ENCODE results near the gene TNRC6C. TPM values are rescaled to one million over a fixed set of nuclear protein-coding genes. Genes with fewer than 3 reads are reported as not detected.

The TNRC6C gene
- total and polyA plus RNA-seq, 2 experiments from 2014 or later, result 4.2 to 5.6 TPM

- no peaks in the 10 kb centered on the region for H3K9me3 ChIP-seq (ENCODE audit: low read depth)
- H3K9me2 ChIP-seq (replicated peaks; ENCODE audit: insufficient read depth), result no peaks in the 10 kb centered on the region
- no peaks in the 10 kb centered on the region for H3K36me3 ChIP-seq (replicated peaks; ENCODE audit: insufficient read depth, low read depth)
- no peaks in the 10 kb centered on the region for H3K4me1 ChIP-seq (ENCODE audit: insufficient read depth)
- no peak overlapping the region for H2AFZ ChIP-seq
- no peak overlapping the region for H3K4me3 ChIP-seq
- 96% methylated on average over 12 of the region's 13 CpGs for WGBS (ENCODE audit: low lambda C conversion rate, missing lambda C conversion rate)
- no peak for DNase-seq (ENCODE audit: low spot score)
- no peak overlapping the region for H3K4me2 ChIP-seq
- TF ChIP-seq CTCF (IDR thresholded peaks at IDR 0.05; ENCODE audit: poor library complexity) (no peak), EZH2phosphoT487 (IDR thresholded peaks at IDR 0.05; ENCODE audit: low read depth, severe bottlenecking, unreplicated experiment) (no peak), EZH2 (IDR thresholded peaks at IDR 0.05; ENCODE audit: borderline replicate concordance) (no peak)
- H3K27ac ChIP-seq, result no peak overlapping the region
- H3K27me3 ChIP-seq, result no peaks in the 10 kb centered on the region
- no peaks in the 10 kb centered on the region for H4K20me1 ChIP-seq (ENCODE audit: insufficient read depth, poor library complexity, severe bottlenecking)
- no peaks in the 10 kb centered on the region for H3K79me2 ChIP-seq
Observed at GRCh38 chr17:78120537-78120936, 162.0 kb downstream of the TNRC6C start.

GRCh38 chr17:78120971-78121800 is 162.7 kb downstream of the TNRC6C start:
- no peaks in the 10 kb centered on the region for H3K27me3 ChIP-seq
- no peak for TF ChIP-seq CTCF (IDR thresholded peaks at IDR 0.05; ENCODE audit: poor library complexity)
- TF ChIP-seq EZH2 (IDR thresholded peaks at IDR 0.05; ENCODE audit: borderline replicate concordance), result no peak
- TF ChIP-seq EZH2phosphoT487 (IDR thresholded peaks at IDR 0.05; ENCODE audit: low read depth, severe bottlenecking, unreplicated experiment), result no peak
- DNase-seq (ENCODE audit: low spot score), result no peak
- H3K27ac ChIP-seq, result no peak overlapping the region
- no peaks in the 10 kb centered on the region for H3K36me3 ChIP-seq (replicated peaks; ENCODE audit: insufficient read depth, low read depth)
- H3K4me1 ChIP-seq (ENCODE audit: insufficient read depth), result no peaks in the 10 kb centered on the region
- no peaks in the 10 kb centered on the region for H3K79me2 ChIP-seq
- no peak overlapping the region for H3K4me3 ChIP-seq
- no peaks in the 10 kb centered on the region for H3K9me2 ChIP-seq (replicated peaks; ENCODE audit: insufficient read depth)
- 94% methylated on average over 31 of the region's 35 CpGs for WGBS (ENCODE audit: low lambda C conversion rate, missing lambda C conversion rate)
- H3K9me3 ChIP-seq (ENCODE audit: low read depth), result no peaks in the 10 kb centered on the region
- no peak overlapping the region for H2AFZ ChIP-seq
- no peaks in the 10 kb centered on the region for H4K20me1 ChIP-seq (ENCODE audit: insufficient read depth, poor library complexity, severe bottlenecking)
- H3K4me2 ChIP-seq, result no peak overlapping the region

GRCh38 chr17:78121801-78122215 is 163.3 kb downstream of the TNRC6C start:
- Histone ChIP-seq H2AFZ (no peak overlapping the region), H3K27ac (no peak overlapping the region), H4K20me1 (ENCODE audit: insufficient read depth, poor library complexity, severe bottlenecking) (no peaks in the 10 kb centered on the region), H3K4me3 (no peak overlapping the region), H3K79me2 (peaks cover under 1% of the 10 kb centered on the region), H3K27me3 (no peaks in the 10 kb centered on the region), H3K4me2 (no peak overlapping the region), H3K9me2 (replicated peaks; ENCODE audit: insufficient read depth) (no peaks in the 10 kb centered on the region), H3K9me3 (ENCODE audit: low read depth) (no peaks in the 10 kb centered on the region), H3K4me1 (ENCODE audit: insufficient read depth) (peaks cover 1% of the 10 kb centered on the region), H3K36me3 (replicated peaks; ENCODE audit: insufficient read depth, low read depth) (no peaks in the 10 kb centered on the region)
- DNase-seq (ENCODE audit: low spot score), result no peak
- WGBS (ENCODE audit: low lambda C conversion rate, missing lambda C conversion rate), result 86% methylated on average over 11 of the region's 11 CpGs
- no peak for TF ChIP-seq CTCF (IDR thresholded peaks at IDR 0.05; ENCODE audit: poor library complexity)
- TF ChIP-seq EZH2 (IDR thresholded peaks at IDR 0.05; ENCODE audit: borderline replicate concordance), result no peak
- TF ChIP-seq EZH2phosphoT487 (IDR thresholded peaks at IDR 0.05; ENCODE audit: low read depth, severe bottlenecking, unreplicated experiment), result no peak

Data from hepatocyte (in vitro differentiated cells).